Non-pigmented ciliary epithelial cell (primary cell): ENCODE results near the gene EIF4EBP2.

ENCODE experiments used
- DNase-seq: peaks from one replicate; pipeline ENCODE4 v3.0.0-alpha.2; 2010; ENCODE audit warnings: low read depth

EIF4EBP2 gene

GRCh38 chr10:70379581-70380176 lies 24.3 kb upstream of the EIF4EBP2 start:
- DNase-seq = no peak

GRCh38 chr10:70380350-70381135 lies 23.4 kb upstream of the EIF4EBP2 start:
- DNase-seq = no peak

- DNase-seq = no peak
Measured at GRCh38 chr10:70381471-70382421, 22.2 kb upstream of the EIF4EBP2 start.

GRCh38 chr10:70391654-70392053 lies 12.3 kb upstream of the EIF4EBP2 start:
- no peak for DNase-seq

- DNase-seq = no peak
Measured at GRCh38 chr10:70396140-70396539, 7.8 kb upstream of the EIF4EBP2 start.

GRCh38 chr10:70399177-70399576 lies 4.8 kb upstream of the EIF4EBP2 start:
- no peak for DNase-seq

GRCh38 chr10:70403483-70404035 lies 386 bp upstream of the EIF4EBP2 start:
- no peak for DNase-seq

GRCh38 chr10:70404787-70405036 lies 767 bp downstream of the EIF4EBP2 start:
- DNase-seq = no peak

- peak; percentile 88 for DNase-seq
Measured at GRCh38 chr10:70405037-70405824, 1.3 kb downstream of the EIF4EBP2 start.

- no peak for DNase-seq
Measured at GRCh38 chr10:70409772-70410171, 5.8 kb downstream of the EIF4EBP2 start.

- DNase-seq = no peak
Measured at GRCh38 chr10:70410608-70411007, 6.7 kb downstream of the EIF4EBP2 start.

GRCh38 chr10:70412356-70412755 lies 8.4 kb downstream of the EIF4EBP2 start:
- DNase-seq = no peak

- no peak for DNase-seq
Measured at GRCh38 chr10:70417568-70417967, 13.6 kb downstream of the EIF4EBP2 start.

GRCh38 chr10:70418229-70418628 lies 14.3 kb downstream of the EIF4EBP2 start:
- peak; percentile 67 for DNase-seq

GRCh38 chr10:70418713-70419112 lies 14.8 kb downstream of the EIF4EBP2 start:
- no peak for DNase-seq

GRCh38 chr10:70424320-70424719 lies 20.4 kb downstream of the EIF4EBP2 start:
- no peak for DNase-seq

- DNase-seq = no peak
Measured at GRCh38 chr10:70425096-70425495, 21.2 kb downstream of the EIF4EBP2 start.

GRCh38 chr10:70426823-70427222 lies 22.9 kb downstream of the EIF4EBP2 start:
- no peak for DNase-seq

- DNase-seq = no peak
Measured at GRCh38 chr10:70430493-70431445, 26.8 kb downstream of the EIF4EBP2 start.

- no peak for DNase-seq
Measured at GRCh38 chr10:70432101-70432500, 28.2 kb downstream of the EIF4EBP2 start.
